NOMO-1 (cell line): ENCODE measurements around the gene ZAP70.

Experiments used
- DNase-seq, 2 experiments: peaks; one replicate each; lab custom pipeline; 2025; ENCODE audit not compliant: unreplicated experiment in 2 of 2; lab: John Stamatoyannopoulos, UW

ZAP70 gene

GRCh38 chr2:97715951-97716694 lies 2.7 kb downstream of the ZAP70 start:
- no peak for DNase-seq

- no peak for DNase-seq
These were observed 3.6 kb downstream of the ZAP70 start for GRCh38 chr2:97716695-97717612.

GRCh38 chr2:97717613-97717995 lies 4.2 kb downstream of the ZAP70 start:
- no peak for DNase-seq

- DNase-seq: no peak
These were observed 4.9 kb downstream of the ZAP70 start for GRCh38 chr2:97718051-97718882.

GRCh38 chr2:97718942-97719341 lies 5.6 kb downstream of the ZAP70 start:
- no peak for DNase-seq

GRCh38 chr2:97719362-97720155 lies 6.2 kb downstream of the ZAP70 start:
- DNase-seq: no peak

- DNase-seq: no peak
These were observed 7.4 kb downstream of the ZAP70 start for GRCh38 chr2:97720746-97721145.

GRCh38 chr2:97722227-97722626 lies 8.9 kb downstream of the ZAP70 start:
- no peak for DNase-seq

- no peak for DNase-seq
These were observed 10.0 kb downstream of the ZAP70 start for GRCh38 chr2:97723156-97724072.

- DNase-seq: no peak
These were observed 10.7 kb downstream of the ZAP70 start for GRCh38 chr2:97724073-97724410.

GRCh38 chr2:97724501-97724900 lies 11.1 kb downstream of the ZAP70 start:
- DNase-seq: no peak

GRCh38 chr2:97724946-97725688 lies 11.7 kb downstream of the ZAP70 start:
- no peak for DNase-seq

- no peak for DNase-seq
These were observed 13.1 kb downstream of the ZAP70 start for GRCh38 chr2:97726261-97727064.

- DNase-seq: no peak
These were observed 13.9 kb downstream of the ZAP70 start for GRCh38 chr2:97727296-97727695.

- no peak for DNase-seq
These were observed 14.8 kb downstream of the ZAP70 start for GRCh38 chr2:97728091-97728731.

GRCh38 chr2:97730245-97730644 lies 16.9 kb downstream of the ZAP70 start:
- DNase-seq: no peak

- no peak for DNase-seq
These were observed 18.1 kb downstream of the ZAP70 start for GRCh38 chr2:97731274-97732020.
